ENCODE data around the gene PITPNC1. TPM values are rescaled to one million over a fixed set of nuclear protein-coding genes. Genes with fewer than 3 reads are reported as not detected.

PITPNC1 gene
- total RNA-seq, 1 experiment from 2014 or later, result 37.5 TPM

DNA sequence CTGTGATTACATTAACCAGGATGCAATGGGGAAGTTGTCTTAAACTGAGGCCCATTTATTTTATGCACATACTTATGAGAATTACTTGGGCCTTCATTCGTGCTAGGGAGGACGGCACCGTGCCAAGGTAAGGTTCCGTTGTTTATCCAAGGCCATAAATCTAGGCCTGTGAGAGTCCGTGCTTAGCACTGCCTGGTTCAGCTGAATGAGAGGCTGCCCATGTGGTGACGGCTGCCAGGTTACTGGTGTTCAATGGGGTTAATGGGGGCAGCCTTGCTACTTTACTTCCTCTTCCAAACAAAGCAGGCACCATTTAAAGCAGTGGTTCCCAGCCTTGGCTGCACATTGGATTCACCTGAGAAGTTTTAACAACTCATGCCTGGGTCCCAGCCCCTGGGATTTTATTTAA is 205.6 kb downstream of the PITPNC1 start:
- Histone ChIP-seq H3K4ac (ENCODE audit: low read depth, low read length) (no peak overlapping the region), H3K18ac (ENCODE audit: insufficient read length, low read depth, low read length) (no peak overlapping the region), H3K23ac (ENCODE audit: insufficient read length, low read depth, low read length) (no peak overlapping the region), H3K56ac (ENCODE audit: insufficient read length, low read depth, low read length) (no peak overlapping the region), H2BK12ac (ENCODE audit: insufficient read length, low read depth, low read length) (no peak overlapping the region), H2BK15ac (ENCODE audit: low read depth, low read length) (no peak overlapping the region), H3K27me3 (ENCODE audit: insufficient read depth, low read length) (no peaks in the 10 kb centered on the region), H3K4me1 (ENCODE audit: insufficient read depth, low read length) (peaks cover 3% of the 10 kb centered on the region; the same call in 1 of the 2 replicates), H2BK20ac (ENCODE audit: low read depth, low read length, poor library complexity, severe bottlenecking) (no peak overlapping the region), H3K23me2 (ENCODE audit: insufficient read length, low read depth, low read length, poor library complexity, severe bottlenecking) (no peaks in the 10 kb centered on the region), H3K9ac (ENCODE audit: extremely low read depth, insufficient read length, low read length) (no peak overlapping the region), H3K79me2 (ENCODE audit: insufficient read depth, low read length) (no peaks in the 10 kb centered on the region), H2AFZ (ENCODE audit: low read length) (no peak overlapping the region), H4K5ac (ENCODE audit: insufficient read length, low read depth, low read length) (no peak overlapping the region), H4K91ac (ENCODE audit: insufficient read length, low read depth, low read length) (no peak overlapping the region), H2BK5ac (ENCODE audit: insufficient read length, low read length) (no peak overlapping the region), H3K4me2 (ENCODE audit: insufficient read depth, insufficient read length, low read length) (no peak overlapping the region), H3K9me3 (ENCODE audit: control insufficient read depth, low read depth, low read length) (no peaks in the 10 kb centered on the region), H4K20me1 (ENCODE audit: control insufficient read depth, insufficient read depth, insufficient read length) (no peaks in the 10 kb centered on the region), H3K27ac (ENCODE audit: insufficient read length, low read depth, low read length) (no peak overlapping the region), H2BK120ac (ENCODE audit: low read depth, low read length, poor library complexity, severe bottlenecking) (no peak overlapping the region), H3K14ac (ENCODE audit: insufficient read depth, low read length) (no peak overlapping the region), H2AK5ac (ENCODE audit: insufficient read length, low read length) (no peak overlapping the region), H3T11ph (ENCODE audit: low read length) (no peak overlapping the region), H3K79me1 (ENCODE audit: insufficient read depth, low read depth, low read length, poor library complexity, severe bottlenecking) (no peaks in the 10 kb centered on the region), H4K8ac (replicated peaks; ENCODE audit: insufficient read length, low read depth, low read length) (no peak overlapping the region)
- Mint-ChIP-seq H3K36me3 (ENCODE audit: insufficient read depth in 1 of 3, low read depth in 3 of 3) (peaks cover 26 to 39% (median 27%) of the 10 kb centered on the region in 3 experiments), H3K27ac (peak overlapping the region in 2 of 3 experiments; percentile 15 to 64; a peak in 1 of 7 replicates), H3K27me3 (ENCODE audit: low read depth) (no peaks in the 10 kb centered on the region; the same call in 1 of the 2 replicates), H3K4me3 (no peak overlapping the region), H3K4me1 (peaks cover 9 to 13% of the 10 kb centered on the region in 2 experiments), H3K9me3 (peaks cover 2 to 8% of the 10 kb centered on the region in 2 experiments; a peak in 2 of 5 replicates)
- DNase-seq, result no peak
- TF ChIP-seq, protein P1, sequence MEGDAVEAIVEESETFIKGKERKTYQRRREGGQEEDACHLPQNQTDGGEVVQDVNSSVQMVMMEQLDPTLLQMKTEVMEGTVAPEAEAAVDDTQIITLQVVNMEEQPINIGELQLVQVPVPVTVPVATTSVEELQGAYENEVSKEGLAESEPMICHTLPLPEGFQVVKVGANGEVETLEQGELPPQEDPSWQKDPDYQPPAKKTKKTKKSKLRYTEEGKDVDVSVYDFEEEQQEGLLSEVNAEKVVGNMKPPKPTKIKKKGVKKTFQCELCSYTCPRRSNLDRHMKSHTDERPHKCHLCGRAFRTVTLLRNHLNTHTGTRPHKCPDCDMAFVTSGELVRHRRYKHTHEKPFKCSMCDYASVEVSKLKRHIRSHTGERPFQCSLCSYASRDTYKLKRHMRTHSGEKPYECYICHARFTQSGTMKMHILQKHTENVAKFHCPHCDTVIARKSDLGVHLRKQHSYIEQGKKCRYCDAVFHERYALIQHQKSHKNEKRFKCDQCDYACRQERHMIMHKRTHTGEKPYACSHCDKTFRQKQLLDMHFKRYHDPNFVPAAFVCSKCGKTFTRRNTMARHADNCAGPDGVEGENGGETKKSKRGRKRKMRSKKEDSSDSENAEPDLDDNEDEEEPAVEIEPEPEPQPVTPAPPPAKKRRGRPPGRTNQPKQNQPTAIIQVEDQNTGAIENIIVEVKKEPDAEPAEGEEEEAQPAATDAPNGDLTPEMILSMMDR (conservative IDR thresholded peaks at IDR 0.05), result no peak
- WGBS (ENCODE audit: extremely low coverage, insufficient read length, low lambda C conversion rate), result no CpG with 5 or more reads among the region's 6 CpGs

All from H9 (cell line).